PC-3 (cell line): ENCODE results near the gene CTRB1.

Experiments used
- EZH2 ChIP-seq: fragments of 300-600 bp; sonication (generic); IDR thresholded peaks from one replicate; pipeline ENCODE4 v1.6.1; 2017; ENCODE audit warnings: antibody characterized with exemption, mild to moderate bottlenecking, low read length; ENCODE audit not compliant: unreplicated experiment
- TF ChIP-seq, protein P1 (sequence below): fragments of 300-600 bp; sonication (generic); conservative IDR thresholded peaks from 2 replicates; pipeline ENCODE4 v1.5.1; 2017; ENCODE audit warnings: antibody characterized with exemption, low read depth, mild to moderate bottlenecking, low read length

- TF ChIP-seq, protein P1, sequence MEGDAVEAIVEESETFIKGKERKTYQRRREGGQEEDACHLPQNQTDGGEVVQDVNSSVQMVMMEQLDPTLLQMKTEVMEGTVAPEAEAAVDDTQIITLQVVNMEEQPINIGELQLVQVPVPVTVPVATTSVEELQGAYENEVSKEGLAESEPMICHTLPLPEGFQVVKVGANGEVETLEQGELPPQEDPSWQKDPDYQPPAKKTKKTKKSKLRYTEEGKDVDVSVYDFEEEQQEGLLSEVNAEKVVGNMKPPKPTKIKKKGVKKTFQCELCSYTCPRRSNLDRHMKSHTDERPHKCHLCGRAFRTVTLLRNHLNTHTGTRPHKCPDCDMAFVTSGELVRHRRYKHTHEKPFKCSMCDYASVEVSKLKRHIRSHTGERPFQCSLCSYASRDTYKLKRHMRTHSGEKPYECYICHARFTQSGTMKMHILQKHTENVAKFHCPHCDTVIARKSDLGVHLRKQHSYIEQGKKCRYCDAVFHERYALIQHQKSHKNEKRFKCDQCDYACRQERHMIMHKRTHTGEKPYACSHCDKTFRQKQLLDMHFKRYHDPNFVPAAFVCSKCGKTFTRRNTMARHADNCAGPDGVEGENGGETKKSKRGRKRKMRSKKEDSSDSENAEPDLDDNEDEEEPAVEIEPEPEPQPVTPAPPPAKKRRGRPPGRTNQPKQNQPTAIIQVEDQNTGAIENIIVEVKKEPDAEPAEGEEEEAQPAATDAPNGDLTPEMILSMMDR: no peak
- TF ChIP-seq EZH2: no peak
Observed at GRCh38 chr16:75233611-75233938, 14.8 kb downstream of the CTRB1 start.
